Measurements from ENCODE around the gene PER2. TPM values are rescaled to one million over a fixed set of nuclear protein-coding genes. Genes with fewer than 3 reads are reported as not detected.

Gene PER2
- total and polyA plus RNA-seq, 10 of the 15 experiments (the other 5 are each of a cell fraction or from before 2014, with no cell fraction given), result 1.5 to 15.1 (median 4.6) TPM

DNA sequence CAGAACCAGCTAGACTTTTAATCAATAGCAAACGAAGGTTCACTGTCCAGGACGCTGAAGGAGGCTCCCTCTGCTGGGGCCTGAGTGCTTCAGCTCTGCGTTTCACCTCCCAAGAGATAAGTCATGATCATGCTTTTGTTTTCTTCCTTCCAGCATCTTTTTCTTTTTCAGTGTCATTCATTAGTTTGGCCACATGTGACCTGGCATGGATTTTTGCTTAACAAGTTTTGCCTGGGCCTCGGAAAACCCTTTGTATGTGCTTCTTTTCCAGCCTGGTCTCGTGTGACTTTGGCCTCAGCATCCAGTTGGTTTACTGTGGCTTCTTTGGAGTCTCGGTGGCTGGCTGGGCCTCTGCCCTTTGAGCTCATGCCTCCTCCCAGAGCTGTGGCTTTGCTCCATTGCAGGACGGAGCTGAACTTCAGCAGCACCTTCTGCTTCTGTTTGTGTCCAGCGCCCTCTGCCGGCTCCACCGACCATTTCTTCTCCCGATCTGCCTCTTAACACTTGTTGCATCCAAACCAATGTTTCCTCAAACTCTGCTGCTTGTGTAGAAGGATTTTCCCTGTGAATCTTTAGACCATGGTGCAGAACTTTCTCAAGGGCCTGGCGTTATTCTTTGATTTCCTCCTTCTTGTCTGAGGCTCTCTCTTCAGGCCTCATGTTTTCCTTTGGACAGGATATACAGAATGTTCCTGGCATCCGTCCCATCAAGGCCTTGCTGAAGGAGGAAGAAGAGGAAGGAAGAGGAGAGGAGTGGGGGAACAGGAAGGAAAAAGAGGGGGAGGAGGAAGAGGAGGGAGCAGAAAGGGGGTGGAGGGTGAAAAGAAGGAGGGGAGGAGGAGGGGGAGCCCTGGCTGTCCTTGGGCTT lies 25.0 kb downstream of the PER2 start:
- H3K4me2 ChIP-seq (ENCODE audit: control insufficient read depth, insufficient read depth), result no peak overlapping the region
- in situ Hi-C loops (cut with MboI) (loop anchor here (5.0 kb wide), 1 partner anchor 406 kb away; the partner anchor contains the start of gene RAMP1), intact Hi-C loops (cut with micrococcal nuclease; ENCODE audit: unreplicated experiment) (loop anchor here (2.0 to 5.0 kb wide), 3 partner anchors 103 to 406 kb away; partner anchors contain the start of gene RAMP1)
- H3K79me2 ChIP-seq (ENCODE audit: control insufficient read depth, insufficient read depth, low read length), result no peaks in the 10 kb centered on the region
- FAIRE-seq (peak; percentile 94), DNase-seq (ENCODE audit: low read depth, low spot score) (peak; percentile 15), ATAC-seq (peak; percentile 96)
- ChIA-PET SMC1A (ENCODE audit: uncharacterized antibody, unreplicated experiment) (interaction anchor here (0.6 to 1.8 kb wide), 9 partner anchors 12 to 518 kb away, joined by 3 to 8 read pairs (median 4); partner anchors contain the start of gene PER2), RAD21 (ENCODE audit: unreplicated experiment) (interaction anchor here (0.5 to 2.2 kb wide), 17 partner anchors 42 to 498 kb away, joined by 3 to 13 read pairs (median 4); no protein-coding TSS in a partner anchor), POLR2A (interaction anchor here (0.6 kb wide), 1 partner anchor 751 kb away, joined by 7 read pairs; no protein-coding TSS in a partner anchor), CTCF (interaction anchor here (0.7 to 3.7 kb wide), 32 partner anchors 12 to 590 kb away, joined by 3 to 27 read pairs (median 4); partner anchors contain the start of genes ILKAP and PER2)
- no peak overlapping the region for H3K9ac ChIP-seq (ENCODE audit: control insufficient read depth, insufficient read depth, low read length)
- no peaks in the 10 kb centered on the region for H3K9me3 ChIP-seq (replicated peaks; ENCODE audit: control insufficient read depth, insufficient read depth, low read length)
- no peaks in the 10 kb centered on the region for H3K4me1 ChIP-seq (ENCODE audit: control insufficient read depth, insufficient read depth, low read length)
- H2AFZ ChIP-seq (ENCODE audit: control insufficient read depth, low read depth, low read length), result no peak overlapping the region
- H3K36me3 ChIP-seq (ENCODE audit: control insufficient read depth in 2 of 2, insufficient read depth in 2 of 2, low read length in 1 of 2), result peaks cover 7 to 36% of the 10 kb centered on the region in 2 experiments
- H3K27me3 ChIP-seq (replicated peaks in 1 of 2; ENCODE audit: control insufficient read depth in 2 of 2, insufficient read depth in 2 of 2, low read length in 1 of 2), result no peaks in the 10 kb centered on the region
- WGBS (ENCODE audit: insufficient coverage, insufficient replicate concordance, low lambda C conversion rate, missing lambda C conversion rate), result 49% methylated on average over 13 of the region's 13 CpGs
- H3K4me3 ChIP-seq, result no peak overlapping the region
- H4K20me1 ChIP-seq (ENCODE audit: control insufficient read depth, insufficient read depth), result no peaks in the 10 kb centered on the region
- H3K27ac ChIP-seq (ENCODE audit: control insufficient read depth, insufficient read depth), result no peak overlapping the region
- TF ChIP-seq DPF2 (IDR thresholded peaks at IDR 0.05) (no peak), CREM (IDR thresholded peaks at IDR 0.05; ENCODE audit: low read depth) (no peak), HDGF (IDR thresholded peaks at IDR 0.05) (peak; percentile 45; the same call in 1 of the 2 replicates), CHD2 (IDR thresholded peaks at IDR 0.05; ENCODE audit: borderline replicate concordance, low read depth, low read length) (no peak), CTCF (IDR thresholded peaks at IDR 0.05 in 2 of 3, conservative IDR thresholded peaks at IDR 0.05 in 1 of 3; ENCODE audit: control insufficient read depth in 2 of 3, extremely low read depth in 1 of 3, insufficient read depth in 1 of 3, low read depth in 3 of 3, low read length in 3 of 3) (peak; percentile 78 to 85 (median 80)), RB1 (IDR thresholded peaks at IDR 0.05; ENCODE audit: borderline replicate concordance) (no peak), RAD21 (IDR thresholded peaks at IDR 0.05; ENCODE audit: insufficient read depth, low read depth, low read length) (peak; percentile 67), BMI1 (IDR thresholded peaks at IDR 0.05; ENCODE audit: borderline replicate concordance) (no peak), SMC3 (IDR thresholded peaks at IDR 0.05; ENCODE audit: borderline replicate concordance, low read length) (peak; percentile 68), POLR2AphosphoS2 (IDR thresholded peaks at IDR 0.05; ENCODE audit: low read depth, low read length) (no peak), POLR2AphosphoS5 (IDR thresholded peaks at IDR 0.05; ENCODE audit: low read length) (no peak), HSF1 (IDR thresholded peaks at IDR 0.05; ENCODE audit: low read depth, low read length) (no peak), PBX3 (IDR thresholded peaks at IDR 0.05; ENCODE audit: insufficient replicate concordance, low read depth, low read length) (no peak)
- TF ChIP-seq, protein P1, sequence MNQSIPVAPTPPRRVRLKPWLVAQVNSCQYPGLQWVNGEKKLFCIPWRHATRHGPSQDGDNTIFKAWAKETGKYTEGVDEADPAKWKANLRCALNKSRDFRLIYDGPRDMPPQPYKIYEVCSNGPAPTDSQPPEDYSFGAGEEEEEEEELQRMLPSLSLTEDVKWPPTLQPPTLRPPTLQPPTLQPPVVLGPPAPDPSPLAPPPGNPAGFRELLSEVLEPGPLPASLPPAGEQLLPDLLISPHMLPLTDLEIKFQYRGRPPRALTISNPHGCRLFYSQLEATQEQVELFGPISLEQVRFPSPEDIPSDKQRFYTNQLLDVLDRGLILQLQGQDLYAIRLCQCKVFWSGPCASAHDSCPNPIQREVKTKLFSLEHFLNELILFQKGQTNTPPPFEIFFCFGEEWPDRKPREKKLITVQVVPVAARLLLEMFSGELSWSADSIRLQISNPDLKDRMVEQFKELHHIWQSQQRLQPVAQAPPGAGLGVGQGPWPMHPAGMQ (IDR thresholded peaks at IDR 0.05; ENCODE audit: borderline replicate concordance), result no peak
- TSS peak; percentile 30 for BruUV-seq (replicated peaks)

Data from GM12878 (cell line).